CD14-positive monocyte (primary cell): ENCODE data around the gene F13A1. TPM values are rescaled to one million over a fixed set of nuclear protein-coding genes. Genes with fewer than 3 reads are reported as not detected.

Experiments
- DNase-seq, 3 donors: peaks; one replicate each; pipeline ENCODE4 v3.0.0-alpha.2; 2011 to 2022
- H2AFZ ChIP-seq: 2 replicates; pipeline ENCODE4 v1.6.0; 2012; ENCODE audit warnings: mild to moderate bottlenecking, low read depth, low read length, inconsistent platforms; ENCODE audit not compliant: insufficient read depth, poor library complexity, severe bottlenecking
- H3K27ac ChIP-seq, 2 donors: 1 replicate in 1 of 2; 2 replicates in 1 of 2; pipeline ENCODE4 v1.5.1; 2012 to 2013; ENCODE audit warnings: low read length in 2 of 2, control low read depth in 1 of 2, inconsistent platforms in 1 of 2, low read depth in 1 of 2, mild to moderate bottlenecking in 1 of 2
- H3K27me3 ChIP-seq, 2 donors: one replicate each; pipeline versions ENCODE4 v1.6.0 to v1.6.1; 2011 to 2013; ENCODE audit warnings: low read length in 2 of 2; ENCODE audit not compliant: control insufficient read depth in 2 of 2, insufficient read depth in 2 of 2
- H3K36me3 ChIP-seq, 2 donors: replicated peaks in 1 of 2; 1 replicate in 1 of 2; 2 replicates in 1 of 2; pipeline versions ENCODE4 v1.5.1 to v1.6.1; 2012 to 2013; ENCODE audit warnings: low read length in 2 of 2, control low read depth in 1 of 2, inconsistent platforms in 1 of 2, mild to moderate bottlenecking in 1 of 2; ENCODE audit not compliant: insufficient read depth in 2 of 2, control insufficient read depth in 1 of 2
- H3K4me1 ChIP-seq, 2 donors: 1 replicate in 1 of 2; 2 replicates in 1 of 2; pipeline versions ENCODE4 v1.5.1 to v1.6.1; 2012 to 2013; ENCODE audit warnings: low read length in 2 of 2, control low read depth in 1 of 2, inconsistent platforms in 1 of 2, mild to moderate bottlenecking in 1 of 2, moderate library complexity in 1 of 2; ENCODE audit not compliant: insufficient read depth in 2 of 2, control insufficient read depth in 1 of 2
- H3K4me2 ChIP-seq: replicated peaks from 2 replicates; pipeline ENCODE3; 2012; ENCODE audit warnings: low read length, moderate library complexity, mild to moderate bottlenecking; ENCODE audit not compliant: poor library complexity, severe bottlenecking; ENCODE audit errors: extremely low read depth
- H3K4me3 ChIP-seq, 3 experiments: fragments of 200-600 bp in 1 of 3; sonication (generic) in 1 of 3; replicated peaks in 1 of 3; 1 replicate in 2 of 3; 2 replicates in 1 of 3; pipeline ENCODE4 v1.5.1; 2011 to 2013; ENCODE audit warnings: low read length in 3 of 3, mild to moderate bottlenecking in 3 of 3, control low read depth in 2 of 3, low read depth in 2 of 3, inconsistent platforms in 1 of 3, moderate library complexity in 1 of 3
- H3K79me2 ChIP-seq: 2 replicates; pipeline ENCODE4 v1.6.0; 2012; ENCODE audit warnings: mild to moderate bottlenecking, control low read depth, inconsistent platforms, low read length, moderate library complexity; ENCODE audit not compliant: insufficient read depth
- H3K9ac ChIP-seq: 2 replicates; pipeline ENCODE4 v1.6.0; 2017; ENCODE audit warnings: low read length, mild to moderate bottlenecking; ENCODE audit not compliant: insufficient read depth, poor library complexity, severe bottlenecking
- H3K9me3 ChIP-seq, 2 donors: replicated peaks in 1 of 2; 1 replicate in 1 of 2; 2 replicates in 1 of 2; pipeline versions ENCODE4 v1.5.1 to v1.6.1; 2012 to 2013; ENCODE audit warnings: low read length in 2 of 2, control low read depth in 1 of 2; ENCODE audit not compliant: control insufficient read depth in 1 of 2, insufficient read depth in 1 of 2
- H4K20me1 ChIP-seq: 2 replicates; pipeline ENCODE4 v1.6.0; 2012; ENCODE audit warnings: mild to moderate bottlenecking, low read length, control low read depth, moderate library complexity; ENCODE audit not compliant: insufficient read depth
- H3K27ac Mint-ChIP-seq, 7 donors: one replicate each; pipeline ENCODE4 v1.8.0; 2020; ENCODE audit warnings: mild to moderate bottlenecking in 7 of 7, mixed read lengths in 7 of 7, moderate library complexity in 6 of 7, inconsistent platforms in 2 of 7
- H3K27me3 Mint-ChIP-seq, 3 donors: one replicate each; pipeline ENCODE4 v1.8.0; 2021 to 2022; ENCODE audit warnings: low read depth in 3 of 3, mild to moderate bottlenecking in 3 of 3, mixed read lengths in 3 of 3, moderate library complexity in 3 of 3, inconsistent platforms in 1 of 3
- H3K36me3 Mint-ChIP-seq, 2 donors: one replicate each; pipeline ENCODE4 v1.8.0; 2020; ENCODE audit warnings: mixed read lengths in 2 of 2, inconsistent platforms in 1 of 2, mild to moderate bottlenecking in 1 of 2
- H3K4me1 Mint-ChIP-seq: one replicate; pipeline ENCODE4 v1.8.0; 2020; ENCODE audit warnings: mild to moderate bottlenecking, mixed read lengths
- H3K4me3 Mint-ChIP-seq, 2 donors: one replicate each; pipeline ENCODE4 v1.8.0; 2020; ENCODE audit warnings: mild to moderate bottlenecking in 2 of 2, mixed read lengths in 2 of 2, moderate library complexity in 1 of 2
- H3K9me3 Mint-ChIP-seq, 7 donors: one replicate each; pipeline ENCODE4 v1.8.0; 2020 to 2022; ENCODE audit warnings: mixed read lengths in 7 of 7, mild to moderate bottlenecking in 6 of 7, moderate library complexity in 6 of 7, inconsistent platforms in 2 of 7
- WGBS: methylation state at CpG from one replicate; pipeline ENCODE4 v1.1.5; 2013; ENCODE audit warnings: missing lambda C conversion rate; ENCODE audit not compliant: insufficient coverage; 5-methylcytosine and 5-hydroxymethylcytosine counted together
- intact Hi-C, 2 donors: fragments of 100-400 bp; cut with micrococcal nuclease; formaldehyde crosslinking; loops; one replicate each; pipeline versions ENCODE4 v1.15.0 to v1.15.1; 2023
- polyA plus RNA-seq, 3 donors: library from polyadenylated mRNA; depleted of rRNA in 1 of 3; unstranded in 2 of 3; stranded (reverse) in 1 of 3; fragments of 300-500 nt in 2 of 3; fragments of >200 nt in 1 of 3; fragmentation: Illumina TruSeq in 2 of 3; gene quantifications; 1 replicate in 2 of 3; 2 replicates in 1 of 3; pipeline ENCODE4 v1.2.3, GENCODE V29; 2012 to 2021
- TF ChIP-seq, protein P1 (sequence below): fragments of 200-600 bp; IDR thresholded peaks from one replicate; pipeline ENCODE4 v1.8.0; 2022; ENCODE audit warnings: antibody characterized with exemption, mild to moderate bottlenecking

F13A1 gene
- polyA plus RNA-seq, 3 donors, result 49.0 to 136 (median 105) TPM

DNA sequence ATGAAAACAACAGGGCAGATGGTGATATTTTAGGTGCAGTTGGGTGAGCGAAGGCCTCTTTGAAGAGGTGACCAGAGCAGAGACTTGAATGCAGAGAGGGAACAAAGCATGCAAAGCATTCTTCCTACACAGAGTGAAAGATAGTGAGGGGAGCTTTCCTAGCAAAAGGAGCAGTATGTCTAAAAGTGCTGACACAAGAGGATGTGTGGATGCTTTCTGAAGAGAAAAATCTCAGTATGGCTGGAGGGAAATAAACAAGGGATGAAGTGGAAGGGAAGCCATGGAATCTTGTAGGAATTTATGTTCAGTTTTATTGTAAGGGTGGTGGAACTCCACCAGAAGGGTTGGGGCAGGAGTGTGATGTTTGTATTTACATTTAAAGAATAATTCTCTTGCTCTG is 128.6 kb downstream of the F13A1 start:
- TF ChIP-seq, protein P1, sequence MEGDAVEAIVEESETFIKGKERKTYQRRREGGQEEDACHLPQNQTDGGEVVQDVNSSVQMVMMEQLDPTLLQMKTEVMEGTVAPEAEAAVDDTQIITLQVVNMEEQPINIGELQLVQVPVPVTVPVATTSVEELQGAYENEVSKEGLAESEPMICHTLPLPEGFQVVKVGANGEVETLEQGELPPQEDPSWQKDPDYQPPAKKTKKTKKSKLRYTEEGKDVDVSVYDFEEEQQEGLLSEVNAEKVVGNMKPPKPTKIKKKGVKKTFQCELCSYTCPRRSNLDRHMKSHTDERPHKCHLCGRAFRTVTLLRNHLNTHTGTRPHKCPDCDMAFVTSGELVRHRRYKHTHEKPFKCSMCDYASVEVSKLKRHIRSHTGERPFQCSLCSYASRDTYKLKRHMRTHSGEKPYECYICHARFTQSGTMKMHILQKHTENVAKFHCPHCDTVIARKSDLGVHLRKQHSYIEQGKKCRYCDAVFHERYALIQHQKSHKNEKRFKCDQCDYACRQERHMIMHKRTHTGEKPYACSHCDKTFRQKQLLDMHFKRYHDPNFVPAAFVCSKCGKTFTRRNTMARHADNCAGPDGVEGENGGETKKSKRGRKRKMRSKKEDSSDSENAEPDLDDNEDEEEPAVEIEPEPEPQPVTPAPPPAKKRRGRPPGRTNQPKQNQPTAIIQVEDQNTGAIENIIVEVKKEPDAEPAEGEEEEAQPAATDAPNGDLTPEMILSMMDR, result no peak
- no peaks in the 10 kb centered on the region for H3K9me3 ChIP-seq
- Mint-ChIP-seq H3K9me3 (peaks cover 0 to 20% (median 13%) of the 10 kb centered on the region in 7 donors), H3K36me3 (peaks cover 42 to 67% of the 10 kb centered on the region in 2 donors), H3K4me3 (no peak overlapping the region), H3K27me3 (peaks cover 0 to 4% (median 2%) of the 10 kb centered on the region in 3 donors), H3K4me1 (no peaks in the 10 kb centered on the region), H3K27ac (peak overlapping the region in 1 of 7 donors; percentile 9)
- no peak overlapping the region for H2AFZ ChIP-seq
- no peaks in the 10 kb centered on the region for H4K20me1 ChIP-seq
- no peak overlapping the region for H3K4me3 ChIP-seq
- H3K9ac ChIP-seq, result no peak overlapping the region
- H3K27ac ChIP-seq, result no peak overlapping the region
- no peak for DNase-seq
- no peaks in the 10 kb centered on the region for H3K79me2 ChIP-seq
- peaks cover 38 to 59% of the 10 kb centered on the region in 2 donors for H3K36me3 ChIP-seq
- no peaks in the 10 kb centered on the region for H3K27me3 ChIP-seq
- intact Hi-C loops, result no loop called here
- no peak overlapping the region for H3K4me2 ChIP-seq
- 100% methylated on average over 1 of the region's 1 CpG for WGBS
- H3K4me1 ChIP-seq, result no peaks in the 10 kb centered on the region

DNA sequence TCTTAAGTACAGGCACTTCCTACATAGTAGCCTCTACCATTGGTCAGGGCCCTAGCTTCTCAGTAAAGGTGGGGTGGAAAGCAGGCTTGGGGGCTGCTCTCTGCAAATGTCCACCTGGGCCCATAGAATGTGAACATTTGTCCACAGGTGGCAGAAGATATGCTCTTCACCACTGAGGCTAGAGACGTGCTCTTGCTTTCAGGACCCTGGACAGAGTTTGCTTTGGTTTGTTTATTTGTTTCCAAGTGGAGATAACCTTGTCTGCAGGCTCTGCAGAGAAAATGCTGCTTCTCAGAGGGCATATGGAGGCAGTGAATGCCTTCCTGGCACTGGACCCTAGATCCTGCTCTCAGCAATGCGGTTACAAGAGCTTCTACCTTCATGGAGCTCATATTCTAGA is 129.0 kb downstream of the F13A1 start:
- H3K27me3 Mint-ChIP-seq, result peaks cover 0 to 4% (median 2%) of the 10 kb centered on the region in 3 donors
- TF ChIP-seq, protein P1, result no peak
- WGBS, result 22% methylated on average over 1 of the region's 2 CpGs
- no peak overlapping the region for H3K27ac ChIP-seq
- H3K4me1 Mint-ChIP-seq, result no peaks in the 10 kb centered on the region
- H3K4me3 ChIP-seq, result no peak overlapping the region
- no peaks in the 10 kb centered on the region for H3K27me3 ChIP-seq
- no peak for DNase-seq
- no peak overlapping the region for H3K9ac ChIP-seq
- intact Hi-C loops, result no loop called here
- peaks cover 0 to 20% (median 13%) of the 10 kb centered on the region in 7 donors for H3K9me3 Mint-ChIP-seq
- H3K4me3 Mint-ChIP-seq, result no peak overlapping the region
- peaks cover 35 to 55% of the 10 kb centered on the region in 2 donors for H3K36me3 ChIP-seq
- no peak overlapping the region for H2AFZ ChIP-seq
- no peaks in the 10 kb centered on the region for H3K9me3 ChIP-seq
- H3K4me1 ChIP-seq, result no peaks in the 10 kb centered on the region
- H3K79me2 ChIP-seq, result no peaks in the 10 kb centered on the region
- H3K36me3 Mint-ChIP-seq, result peaks cover 40 to 62% of the 10 kb centered on the region in 2 donors
- peak overlapping the region in 1 of 7 donors; percentile 9 for H3K27ac Mint-ChIP-seq
- no peaks in the 10 kb centered on the region for H4K20me1 ChIP-seq
- H3K4me2 ChIP-seq, result no peak overlapping the region
